Smooth muscle cell (in vitro differentiated cells): ENCODE data around the gene NMRK2. TPM values are rescaled to one million over a fixed set of nuclear protein-coding genes. Genes with fewer than 3 reads are reported as not detected.
"Not testable (repeated sequence)": the region's sequence is repeated elsewhere in the genome, so short reads cannot be mapped to it uniquely, and the experiment has no call there.

Experiments
- DNase-seq: peaks from one replicate; lab custom pipeline; 2025; ENCODE audit not compliant: unreplicated experiment; lab: John Stamatoyannopoulos, UW
- H2AFZ ChIP-seq: fragments of 200-600 bp; sonication (generic); 2 replicates; pipeline ENCODE4 v1.6.0; 2016; ENCODE audit warnings: antibody characterized with exemption, low read depth, mild to moderate bottlenecking
- H3F3A ChIP-seq: fragments of 200-600 bp; sonication (generic); 2 replicates; pipeline ENCODE4 v1.6.0; 2017; ENCODE audit warnings: antibody characterized with exemption, low read depth
- H3K27ac ChIP-seq: fragments of 200-600 bp; sonication (generic); 2 replicates; pipeline ENCODE4 v1.5.1; 2016; ENCODE audit warnings: low read depth, mild to moderate bottlenecking
- H3K27me3 ChIP-seq: fragments of 200-600 bp; sonication (generic); 2 replicates; pipeline ENCODE4 v1.6.1; 2016; ENCODE audit warnings: low read depth, mild to moderate bottlenecking
- H3K36me3 ChIP-seq: fragments of 200-600 bp; sonication (generic); 2 replicates; pipeline ENCODE4 v1.5.1; 2016; ENCODE audit warnings: low read depth
- H3K4me1 ChIP-seq: fragments of 200-600 bp; sonication (generic); 2 replicates; pipeline ENCODE4 v1.5.1; 2016; ENCODE audit warnings: low read depth
- H3K4me2 ChIP-seq: fragments of 200-600 bp; sonication (generic); 2 replicates; pipeline ENCODE4 v1.6.0; 2016; ENCODE audit warnings: mild to moderate bottlenecking
- H3K4me3 ChIP-seq: fragments of 200-600 bp; sonication (generic); 2 replicates; pipeline ENCODE4 v1.5.1; 2016; ENCODE audit warnings: mild to moderate bottlenecking
- H3K79me2 ChIP-seq: fragments of 200-600 bp; sonication (generic); 2 replicates; pipeline ENCODE4 v1.6.0; 2016; ENCODE audit warnings: low read depth, mild to moderate bottlenecking
- H3K9ac ChIP-seq: fragments of 200-600 bp; sonication (generic); 2 replicates; pipeline ENCODE4 v1.6.0; 2016; ENCODE audit warnings: low read depth
- H3K9me3 ChIP-seq: fragments of 200-600 bp; sonication (generic); replicated peaks from 2 replicates; pipeline ENCODE4 v1.5.1; 2016; ENCODE audit warnings: low read depth
- H4K20me1 ChIP-seq: fragments of 200-600 bp; sonication (generic); 2 replicates; pipeline ENCODE4 v1.6.0; 2016; ENCODE audit warnings: low read depth
- WGBS: methylation state at CpG from one replicate; pipeline ENCODE4 v1.1.7; 2016; ENCODE audit warnings: low lambda C conversion rate; 5-methylcytosine and 5-hydroxymethylcytosine counted together
- polyA plus RNA-seq: library from polyadenylated mRNA; unstranded; fragments of >200 nt; fragmentation: Nextera tagmentation; extraction: Ambion mirVana; gene quantifications from 2 replicates; pipeline ENCODE4 v1.2.1, GENCODE V29; 2016
- total RNA-seq: library from RNA; depleted of rRNA; stranded (reverse); fragments of >200 nt; gene quantifications from 2 replicates; pipeline ENCODE4 v1.2.3, GENCODE V29; 2014
- TF ChIP-seq, protein P1 (sequence below): fragments of 200-600 bp; sonication (generic); IDR thresholded peaks from 2 replicates; pipeline ENCODE4 v1.5.1; 2017; ENCODE audit warnings: borderline replicate concordance, mild to moderate bottlenecking, antibody characterized with exemption; ENCODE audit not compliant: insufficient read depth, poor library complexity, severe bottlenecking

The NMRK2 gene
- total and polyA plus RNA-seq, 2 experiments from 2014 or later = not detected

DNA sequence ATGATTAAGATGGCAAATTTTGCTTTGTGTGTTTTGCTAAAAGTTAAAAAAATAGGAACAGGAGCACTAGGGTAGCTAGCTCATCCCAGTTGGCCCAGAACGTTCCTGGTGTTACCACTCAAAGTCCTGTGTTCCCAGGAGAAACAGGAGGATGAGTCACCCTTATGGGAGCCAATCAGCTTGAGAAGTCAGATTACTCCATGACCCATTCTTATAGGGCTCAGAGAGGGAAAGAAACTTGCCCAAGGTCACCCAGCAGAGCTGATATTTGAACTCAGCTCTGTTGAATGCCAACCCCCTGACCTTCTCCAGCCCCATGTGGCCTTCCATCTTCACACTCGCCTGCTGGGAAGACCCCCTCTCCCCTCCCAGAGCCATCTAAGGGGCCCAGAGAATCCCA, 13.0 kb downstream of the NMRK2 start:
- WGBS = 64% methylated on average over 2 of the region's 2 CpGs
- Histone ChIP-seq H3K9ac (no peak overlapping the region), H3K9me3 (no peaks in the 10 kb centered on the region), H3K36me3 (no peaks in the 10 kb centered on the region), H3K27me3 (no peaks in the 10 kb centered on the region), H2AFZ (no peak overlapping the region), H3K4me3 (no peak overlapping the region), H4K20me1 (peaks cover 11% of the 10 kb centered on the region), H3F3A (no peaks in the 10 kb centered on the region), H3K27ac (no peak overlapping the region), H3K4me1 (no peaks in the 10 kb centered on the region), H3K4me2 (no peak overlapping the region), H3K79me2 (no peaks in the 10 kb centered on the region)
- TF ChIP-seq, protein P1, sequence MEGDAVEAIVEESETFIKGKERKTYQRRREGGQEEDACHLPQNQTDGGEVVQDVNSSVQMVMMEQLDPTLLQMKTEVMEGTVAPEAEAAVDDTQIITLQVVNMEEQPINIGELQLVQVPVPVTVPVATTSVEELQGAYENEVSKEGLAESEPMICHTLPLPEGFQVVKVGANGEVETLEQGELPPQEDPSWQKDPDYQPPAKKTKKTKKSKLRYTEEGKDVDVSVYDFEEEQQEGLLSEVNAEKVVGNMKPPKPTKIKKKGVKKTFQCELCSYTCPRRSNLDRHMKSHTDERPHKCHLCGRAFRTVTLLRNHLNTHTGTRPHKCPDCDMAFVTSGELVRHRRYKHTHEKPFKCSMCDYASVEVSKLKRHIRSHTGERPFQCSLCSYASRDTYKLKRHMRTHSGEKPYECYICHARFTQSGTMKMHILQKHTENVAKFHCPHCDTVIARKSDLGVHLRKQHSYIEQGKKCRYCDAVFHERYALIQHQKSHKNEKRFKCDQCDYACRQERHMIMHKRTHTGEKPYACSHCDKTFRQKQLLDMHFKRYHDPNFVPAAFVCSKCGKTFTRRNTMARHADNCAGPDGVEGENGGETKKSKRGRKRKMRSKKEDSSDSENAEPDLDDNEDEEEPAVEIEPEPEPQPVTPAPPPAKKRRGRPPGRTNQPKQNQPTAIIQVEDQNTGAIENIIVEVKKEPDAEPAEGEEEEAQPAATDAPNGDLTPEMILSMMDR = no peak
- no peak for DNase-seq

DNA sequence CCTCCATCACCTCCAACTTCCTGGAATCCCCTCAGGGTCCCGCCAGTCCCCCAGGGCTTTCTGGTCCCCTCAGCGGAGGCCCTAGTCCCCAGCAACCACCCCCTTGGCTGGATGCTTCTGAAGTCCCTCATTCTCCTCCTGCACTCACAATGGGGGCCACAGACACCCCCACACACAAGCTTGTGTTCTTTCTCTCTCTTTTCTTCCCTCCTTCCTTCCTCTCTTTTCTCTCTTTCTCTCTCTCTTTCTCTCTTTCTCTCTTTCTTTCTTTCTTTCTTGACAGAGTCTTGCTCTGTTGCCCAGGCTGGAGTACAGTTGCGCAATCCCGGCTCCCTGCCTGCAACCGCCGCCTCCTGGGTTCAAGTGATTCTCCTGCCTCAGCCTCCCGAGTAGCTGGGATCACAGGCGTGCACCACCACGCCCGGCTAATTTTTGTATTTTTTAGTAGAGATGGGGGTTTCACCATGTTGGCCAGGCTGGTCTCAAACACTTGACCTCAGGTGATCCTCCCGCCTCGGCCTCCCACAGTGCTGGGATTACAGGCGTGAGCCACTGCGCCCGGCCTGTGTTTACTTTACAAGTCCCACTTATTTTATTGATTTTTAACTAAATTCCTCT, 14.6 kb downstream of the NMRK2 start:
- not testable (repeated sequence) for DNase-seq, H3K4me3 ChIP-seq, H3K9ac ChIP-seq, H3K79me2 ChIP-seq, H3K4me2 ChIP-seq, H3K36me3 ChIP-seq, H3F3A ChIP-seq, H3K9me3 ChIP-seq, H3K27me3 ChIP-seq, H2AFZ ChIP-seq, H3K27ac ChIP-seq, H3K4me1 ChIP-seq
- WGBS = 97% methylated on average over 15 of the region's 15 CpGs
- H4K20me1 ChIP-seq = peaks cover 25% of the 10 kb centered on the region

DNA sequence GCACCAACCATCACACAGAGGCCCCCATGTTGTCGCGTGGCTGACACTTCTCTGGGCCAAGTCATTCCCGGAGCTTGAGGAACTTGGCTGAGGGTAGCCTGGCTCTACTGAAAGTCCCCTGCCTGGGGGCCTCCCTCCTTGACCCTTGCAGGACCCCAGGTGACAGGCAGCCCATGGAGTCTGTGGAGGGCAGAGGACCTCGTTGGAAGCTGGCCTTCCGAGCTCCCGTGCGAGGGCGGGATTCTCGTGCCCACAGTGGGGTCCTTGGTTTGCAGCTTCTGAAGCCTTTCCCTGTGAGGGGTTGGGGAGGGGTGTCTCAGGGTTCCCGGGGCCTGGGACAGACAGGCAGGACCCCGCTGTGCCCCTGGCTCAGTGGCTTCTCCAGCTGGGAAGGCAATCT, 16.4 kb downstream of the NMRK2 start:
- 93% methylated on average over 11 of the region's 11 CpGs for WGBS
- Histone ChIP-seq H4K20me1 (peaks cover 42% of the 10 kb centered on the region), H3K36me3 (no peaks in the 10 kb centered on the region), H3K27ac (no peak overlapping the region), H3K27me3 (no peaks in the 10 kb centered on the region), H2AFZ (no peak overlapping the region), H3K4me1 (no peaks in the 10 kb centered on the region), H3K9me3 (no peaks in the 10 kb centered on the region), H3K4me2 (no peak overlapping the region), H3K79me2 (no peaks in the 10 kb centered on the region), H3F3A (no peaks in the 10 kb centered on the region), H3K9ac (no peak overlapping the region), H3K4me3 (no peak overlapping the region)
- DNase-seq = no peak
- TF ChIP-seq, protein P1 = no peak

DNA sequence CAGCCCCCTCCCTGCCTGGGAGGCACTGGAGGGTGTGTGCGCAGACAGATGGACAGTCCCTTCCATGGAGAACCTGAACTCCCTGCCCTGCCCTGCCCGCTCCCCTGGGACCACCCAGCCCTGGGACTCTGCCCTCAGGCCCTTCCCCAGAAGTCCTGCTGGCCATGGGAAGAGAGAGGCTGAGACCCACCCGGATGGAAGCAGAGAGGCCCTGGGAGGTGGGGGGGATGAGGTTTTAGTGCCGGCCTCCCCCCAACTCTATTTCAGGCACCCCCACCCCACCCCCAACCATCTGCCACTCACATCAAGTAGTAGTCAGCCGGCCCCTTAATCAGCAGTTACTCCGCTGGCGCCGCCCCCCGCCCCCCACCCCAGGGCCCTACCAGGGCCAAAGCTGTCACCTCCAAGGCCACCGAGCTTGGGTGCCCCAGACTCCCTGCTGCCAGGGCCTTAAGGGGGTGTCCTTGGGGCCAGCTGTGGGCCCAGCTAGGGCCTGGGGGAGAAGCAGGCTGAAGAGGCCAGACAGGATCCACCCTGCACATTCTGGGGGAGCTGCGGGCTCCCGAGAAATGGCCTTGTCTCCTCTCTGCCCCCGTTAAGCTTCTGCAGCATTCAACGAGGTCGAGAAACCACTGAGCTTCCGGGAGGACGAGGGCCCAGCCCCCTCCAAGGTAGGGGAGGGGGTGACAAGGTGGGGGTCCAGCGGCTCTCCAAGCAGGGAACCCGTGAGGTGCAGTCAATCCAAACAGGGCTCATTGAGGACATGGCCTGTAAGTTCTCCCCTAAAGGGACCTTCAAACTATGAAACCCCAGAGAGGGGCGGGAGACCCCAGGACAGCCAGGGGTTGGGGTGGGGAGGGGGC, 17.4 kb downstream of the NMRK2 start:
- TF ChIP-seq, protein P1 = no peak
- H4K20me1 ChIP-seq = peaks cover 52% of the 10 kb centered on the region
- H3K4me3 ChIP-seq = no peak overlapping the region
- H3K4me2 ChIP-seq = no peak overlapping the region
- H2AFZ ChIP-seq = no peak overlapping the region
- WGBS = 81% methylated on average over 13 of the region's 20 CpGs
- no peaks in the 10 kb centered on the region for H3K36me3 ChIP-seq
- H3K9me3 ChIP-seq = no peaks in the 10 kb centered on the region
- no peak for DNase-seq
- no peaks in the 10 kb centered on the region for H3K79me2 ChIP-seq
- no peaks in the 10 kb centered on the region for H3F3A ChIP-seq
- no peak overlapping the region for H3K9ac ChIP-seq
- H3K27ac ChIP-seq = no peak overlapping the region
- no peaks in the 10 kb centered on the region for H3K27me3 ChIP-seq
- no peaks in the 10 kb centered on the region for H3K4me1 ChIP-seq
